ENCODE measurements around the gene KIF21A.

KIF21A gene

DNA sequence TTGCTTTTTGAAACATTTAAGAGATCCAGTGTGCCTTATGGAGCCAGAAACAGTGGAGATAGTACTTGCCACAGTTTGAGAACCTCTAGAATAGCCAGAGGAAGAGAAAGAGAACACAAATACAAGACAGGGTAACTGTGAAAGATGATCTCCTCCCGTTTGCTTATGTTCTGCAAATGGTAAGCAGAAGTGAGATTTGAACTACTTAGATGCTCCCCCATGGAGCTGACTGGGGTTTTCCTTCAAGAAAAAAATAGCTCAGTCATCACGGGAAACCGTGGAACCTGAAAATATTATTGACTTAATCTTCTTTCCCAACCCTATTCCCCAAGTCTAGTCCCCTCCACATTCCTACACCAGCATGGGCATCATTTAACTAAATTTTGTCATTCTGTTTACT, 87.1 kb downstream of the KIF21A start:
- Mint-ChIP-seq H3K27me3 (no peaks in the 10 kb centered on the region), H3K9me3 (no peaks in the 10 kb centered on the region), H3K36me3 (ENCODE audit: low read depth) (peaks cover 29% of the 10 kb centered on the region), H3K4me3 (no peak overlapping the region), H3K4me1 (no peaks in the 10 kb centered on the region), H3K27ac (no peak overlapping the region)
- no peak for DNase-seq
- ATAC-seq: no peak

DNA sequence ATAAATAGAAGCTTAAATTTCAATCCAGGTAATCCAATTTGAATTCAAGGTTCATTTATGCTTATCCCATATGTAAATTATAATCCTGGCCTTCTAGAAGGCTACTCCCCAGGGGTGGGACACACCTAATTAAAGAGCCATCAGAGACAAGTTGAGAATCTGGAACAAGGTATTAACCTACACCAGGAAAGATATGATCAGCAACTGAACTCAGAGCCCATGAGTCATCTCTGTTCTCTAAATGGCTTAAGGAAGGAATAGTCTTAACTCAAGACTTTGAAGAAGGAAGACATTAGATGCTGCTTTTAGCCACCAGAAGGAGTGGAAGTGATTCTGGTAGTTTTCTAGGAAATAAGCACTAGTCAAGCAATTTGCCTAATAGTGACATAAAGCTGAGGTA, 88.0 kb downstream of the KIF21A start:
- H3K27ac Mint-ChIP-seq: no peak overlapping the region
- ATAC-seq (no peak), DNase-seq (no peak)
- H3K36me3 Mint-ChIP-seq (ENCODE audit: low read depth): peaks cover 29% of the 10 kb centered on the region
- no peaks in the 10 kb centered on the region for H3K27me3 Mint-ChIP-seq
- no peaks in the 10 kb centered on the region for H3K9me3 Mint-ChIP-seq
- H3K4me1 Mint-ChIP-seq: no peaks in the 10 kb centered on the region
- H3K4me3 Mint-ChIP-seq: no peak overlapping the region

- no peaks in the 10 kb centered on the region for H3K9me3 Mint-ChIP-seq
- H3K27ac Mint-ChIP-seq: no peak overlapping the region
- no peak overlapping the region for H3K4me3 Mint-ChIP-seq
- DNase-seq (no peak), ATAC-seq (no peak)
- H3K36me3 Mint-ChIP-seq (ENCODE audit: low read depth): peaks cover 31% of the 10 kb centered on the region
- H3K27me3 Mint-ChIP-seq: no peaks in the 10 kb centered on the region
- no peaks in the 10 kb centered on the region for H3K4me1 Mint-ChIP-seq
Measured at GRCh38 chr12:39352471-39353017, 90.4 kb downstream of the KIF21A start.

DNA sequence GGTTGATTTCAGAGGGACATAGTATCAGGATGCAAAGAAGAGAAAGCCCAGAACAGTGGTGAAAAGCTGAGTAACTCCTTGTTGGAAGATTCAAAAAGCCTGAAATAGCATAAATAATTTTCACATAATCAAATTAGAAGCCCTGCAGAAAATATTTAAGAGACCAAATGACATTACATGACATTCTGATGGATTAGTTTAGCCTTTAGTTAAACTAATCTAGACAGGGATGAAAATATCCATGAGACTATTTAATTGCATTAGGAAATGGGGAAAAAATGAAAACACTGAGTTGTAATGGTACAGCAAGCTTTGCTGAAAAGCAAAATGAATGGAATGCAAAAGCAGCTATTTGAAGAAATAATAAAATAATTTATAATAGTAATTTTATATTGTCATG, 91.8 kb downstream of the KIF21A start:
- no peak for DNase-seq

DNA sequence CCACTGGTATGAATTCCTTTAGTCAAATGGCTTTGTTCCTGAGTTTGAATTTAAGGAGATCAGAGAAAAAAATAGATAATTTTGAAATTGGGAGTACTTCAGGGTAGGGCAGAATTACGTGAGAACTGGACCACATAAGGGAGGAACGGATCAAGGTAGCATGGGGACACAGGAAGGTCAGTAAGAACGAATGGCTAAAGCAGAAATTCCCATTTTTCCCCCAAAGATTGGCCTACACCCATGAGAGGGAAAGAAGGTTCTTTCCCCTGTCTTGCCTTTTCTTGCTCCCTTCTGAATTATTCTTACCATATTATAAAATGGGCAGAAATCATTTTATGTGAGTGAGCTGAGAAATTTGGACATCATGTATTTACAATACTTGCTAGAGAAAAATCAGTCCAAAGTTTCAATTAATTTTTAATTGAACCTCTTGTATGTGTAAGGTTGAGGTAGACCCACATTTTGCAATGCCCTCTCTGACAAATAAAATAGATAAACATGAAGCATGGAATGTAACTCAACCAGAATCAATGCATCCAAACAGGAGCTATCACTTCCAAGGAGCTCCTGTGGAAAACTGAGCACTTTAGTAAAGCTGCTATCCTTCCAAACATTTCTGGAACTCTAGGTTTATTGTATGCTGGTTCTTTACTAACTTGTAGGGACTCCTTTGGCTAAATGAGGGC, 93.8 kb downstream of the KIF21A start:
- no peak overlapping the region for H3K27ac Mint-ChIP-seq
- H3K36me3 Mint-ChIP-seq (ENCODE audit: low read depth): peaks cover 12% of the 10 kb centered on the region
- H3K27me3 Mint-ChIP-seq: no peaks in the 10 kb centered on the region
- H3K4me3 Mint-ChIP-seq: no peak overlapping the region
- DNase-seq: no peak
- H3K4me1 Mint-ChIP-seq: no peaks in the 10 kb centered on the region
- no peak for ATAC-seq
- H3K9me3 Mint-ChIP-seq: no peaks in the 10 kb centered on the region

More for the DNA sequence above, 91.8 kb downstream of the KIF21A start:
- H3K36me3 Mint-ChIP-seq (ENCODE audit: low read depth): peaks cover 23% of the 10 kb centered on the region
- H3K4me1 Mint-ChIP-seq: no peaks in the 10 kb centered on the region
- no peaks in the 10 kb centered on the region for H3K9me3 Mint-ChIP-seq
- H3K4me3 Mint-ChIP-seq: no peak overlapping the region
- no peak for ATAC-seq
- no peaks in the 10 kb centered on the region for H3K27me3 Mint-ChIP-seq
- H3K27ac Mint-ChIP-seq: no peak overlapping the region

DNA sequence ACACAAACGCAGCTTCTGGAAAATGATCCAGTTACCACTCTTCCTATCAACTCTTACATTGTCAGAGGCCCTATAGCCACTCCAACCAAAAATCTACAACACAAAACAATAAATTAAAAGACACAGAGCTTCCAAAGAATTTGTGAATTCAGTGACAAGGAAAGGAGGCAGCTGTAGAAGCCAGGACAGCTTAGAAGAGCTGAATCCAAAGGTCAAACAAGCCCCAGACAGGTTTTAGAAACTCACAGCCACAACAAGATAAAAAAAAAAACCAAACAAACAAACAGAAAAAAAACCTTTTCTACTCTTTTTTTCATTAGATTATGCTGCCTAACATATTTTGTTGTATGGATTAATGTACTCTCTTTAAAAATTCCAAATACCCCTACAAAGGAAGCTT, 94.4 kb downstream of the KIF21A start:
- H3K27ac Mint-ChIP-seq: no peak overlapping the region
- H3K4me1 Mint-ChIP-seq: no peaks in the 10 kb centered on the region
- H3K4me3 Mint-ChIP-seq: no peak overlapping the region
- peaks cover 12% of the 10 kb centered on the region for H3K36me3 Mint-ChIP-seq (ENCODE audit: low read depth)
- H3K27me3 Mint-ChIP-seq: no peaks in the 10 kb centered on the region
- no peak for DNase-seq
- ATAC-seq: no peak
- no peaks in the 10 kb centered on the region for H3K9me3 Mint-ChIP-seq

GRCh38 chr12:39344926-39345325, 98.0 kb downstream of the KIF21A start:
- no peak for ATAC-seq
- Mint-ChIP-seq H3K4me3 (no peak overlapping the region), H3K9me3 (no peaks in the 10 kb centered on the region), H3K27ac (no peak overlapping the region), H3K27me3 (no peaks in the 10 kb centered on the region), H3K36me3 (ENCODE audit: low read depth) (peaks cover 15% of the 10 kb centered on the region), H3K4me1 (peaks cover 14% of the 10 kb centered on the region)
- DNase-seq: no peak

- H3K9me3 Mint-ChIP-seq: no peaks in the 10 kb centered on the region
- no peak overlapping the region for H3K4me3 Mint-ChIP-seq
- peaks cover 20% of the 10 kb centered on the region for H3K36me3 Mint-ChIP-seq (ENCODE audit: low read depth)
- H3K27me3 Mint-ChIP-seq: no peaks in the 10 kb centered on the region
- no peak overlapping the region for H3K27ac Mint-ChIP-seq
- H3K4me1 Mint-ChIP-seq: peaks cover 16% of the 10 kb centered on the region
- ATAC-seq (no peak), DNase-seq (no peak)
Measured at GRCh38 chr12:39343665-39344064, 99.3 kb downstream of the KIF21A start.

DNA sequence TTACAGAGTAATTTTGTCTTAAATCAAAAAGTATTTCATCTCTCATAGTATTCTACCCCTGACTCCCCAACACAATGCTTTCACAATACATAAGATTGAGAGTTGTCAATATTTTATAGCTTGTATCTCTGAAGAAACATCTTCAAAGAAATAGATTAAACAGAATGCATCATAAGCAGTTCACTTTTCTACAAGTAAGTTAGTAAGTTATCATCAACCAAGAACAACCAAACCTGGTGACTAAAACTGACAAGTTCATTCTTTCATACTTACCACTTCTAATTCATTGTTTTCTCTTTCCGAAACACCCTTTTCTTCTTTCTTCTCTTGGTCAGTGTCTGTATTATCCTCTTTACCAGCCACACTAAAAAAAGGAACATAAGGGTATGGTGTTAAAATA, 101.2 kb downstream of the KIF21A start:
- Mint-ChIP-seq H3K4me3 (no peak overlapping the region), H3K27me3 (no peaks in the 10 kb centered on the region), H3K9me3 (no peaks in the 10 kb centered on the region), H3K27ac (no peak overlapping the region), H3K36me3 (ENCODE audit: low read depth) (peaks cover 17% of the 10 kb centered on the region), H3K4me1 (peaks cover 16% of the 10 kb centered on the region)
- no peak for DNase-seq
- no peak for ATAC-seq

- Mint-ChIP-seq H3K27ac (peak overlapping the region; percentile 46), H3K9me3 (no peaks in the 10 kb centered on the region), H3K36me3 (ENCODE audit: low read depth) (peaks cover 17% of the 10 kb centered on the region), H3K4me1 (peaks cover 16% of the 10 kb centered on the region), H3K4me3 (no peak overlapping the region), H3K27me3 (no peaks in the 10 kb centered on the region)
- ATAC-seq (peak; percentile 79), DNase-seq (no peak)
Measured at GRCh38 chr12:39341179-39341578, 101.7 kb downstream of the KIF21A start.

- DNase-seq: no peak
- H3K4me3 Mint-ChIP-seq: no peak overlapping the region
- H3K27ac Mint-ChIP-seq: no peak overlapping the region
- no peak for ATAC-seq
- H3K4me1 Mint-ChIP-seq: peaks cover 14% of the 10 kb centered on the region
- H3K9me3 Mint-ChIP-seq: no peaks in the 10 kb centered on the region
- H3K36me3 Mint-ChIP-seq (ENCODE audit: low read depth): peaks cover 41% of the 10 kb centered on the region
- no peaks in the 10 kb centered on the region for H3K27me3 Mint-ChIP-seq
Measured at GRCh38 chr12:39332661-39333175, 110.2 kb downstream of the KIF21A start.

GRCh38 chr12:39331539-39332261, 111.2 kb downstream of the KIF21A start:
- Mint-ChIP-seq H3K4me1 (peaks cover 14% of the 10 kb centered on the region), H3K4me3 (no peak overlapping the region), H3K36me3 (ENCODE audit: low read depth) (peaks cover 38% of the 10 kb centered on the region), H3K27me3 (no peaks in the 10 kb centered on the region), H3K9me3 (no peaks in the 10 kb centered on the region), H3K27ac (no peak overlapping the region)
- no peak for DNase-seq
- ATAC-seq: no peak

DNA sequence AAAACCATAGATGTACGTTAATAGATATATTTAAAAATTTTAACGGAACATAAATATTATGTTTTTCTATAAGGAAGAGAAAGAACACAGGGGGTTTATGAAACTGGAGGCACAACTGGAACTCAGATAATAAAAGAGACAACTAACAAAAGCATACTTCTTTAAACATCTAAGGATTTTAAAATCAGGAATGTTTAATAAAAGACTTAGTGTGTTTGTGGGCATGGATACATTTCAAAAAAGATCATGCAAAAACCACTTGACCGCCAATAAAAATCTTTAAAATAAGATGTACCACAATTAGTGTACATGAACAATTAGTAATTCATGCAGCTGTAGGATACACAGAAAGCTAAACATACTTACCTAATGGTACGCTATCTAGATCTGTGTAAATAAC, 113.0 kb downstream of the KIF21A start:
- Mint-ChIP-seq H3K9me3 (no peaks in the 10 kb centered on the region), H3K27ac (no peak overlapping the region), H3K27me3 (no peaks in the 10 kb centered on the region), H3K36me3 (ENCODE audit: low read depth) (peaks cover 32% of the 10 kb centered on the region), H3K4me3 (no peak overlapping the region), H3K4me1 (peaks cover 14% of the 10 kb centered on the region)
- no peak for DNase-seq
- no peak for ATAC-seq

- Mint-ChIP-seq H3K4me1 (peaks cover 14% of the 10 kb centered on the region), H3K27me3 (no peaks in the 10 kb centered on the region), H3K9me3 (no peaks in the 10 kb centered on the region), H3K4me3 (no peak overlapping the region), H3K27ac (no peak overlapping the region), H3K36me3 (ENCODE audit: low read depth) (peaks cover 32% of the 10 kb centered on the region)
- no peak for DNase-seq
- ATAC-seq: no peak
Measured at GRCh38 chr12:39329018-39329417, 113.9 kb downstream of the KIF21A start.

DNA sequence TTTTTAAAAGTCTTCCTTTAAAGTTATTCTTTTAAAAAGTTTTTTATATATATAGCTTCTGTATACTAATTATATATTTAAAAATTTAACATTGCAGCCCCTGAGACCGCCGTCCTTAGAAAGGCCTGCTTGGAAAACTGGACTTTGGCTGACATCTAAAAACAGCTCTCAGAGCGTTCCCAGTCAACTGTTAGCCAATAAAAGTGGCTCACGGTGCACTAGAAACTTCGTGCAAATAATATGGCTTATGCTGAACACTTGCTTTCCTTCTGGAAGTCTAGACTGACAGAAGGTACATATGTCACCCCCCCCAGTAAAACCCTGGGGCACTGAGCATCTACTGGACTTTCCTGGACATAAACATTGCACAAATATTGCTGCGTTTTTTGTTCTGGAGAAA, 115.0 kb downstream of the KIF21A start:
- no peak for ATAC-seq
- Mint-ChIP-seq H3K4me3 (no peak overlapping the region), H3K27me3 (no peaks in the 10 kb centered on the region), H3K4me1 (peaks cover 14% of the 10 kb centered on the region), H3K36me3 (ENCODE audit: low read depth) (peaks cover 31% of the 10 kb centered on the region), H3K27ac (no peak overlapping the region), H3K9me3 (no peaks in the 10 kb centered on the region)
- no peak for DNase-seq

All from activated naive CD8-positive, alpha-beta T cell treated with anti-CD3 and anti-CD28 coated beads, Interleukin-2, amount 50 U/mL, for 24 hours (primary cell).